SIG-M5 treated with dmso at 0.1 percent for 504 hours (cell line): Measurements from ENCODE around the gene AJAP1.

Experiments
- DNase-seq: peaks from one replicate; lab custom pipeline; 2025; ENCODE audit not compliant: unreplicated experiment; lab: John Stamatoyannopoulos, UW

AJAP1 gene

GRCh38 chr1:4801192-4801924 lies 146.9 kb downstream of the AJAP1 start:
- DNase-seq = no peak

GRCh38 chr1:4802024-4802423 lies 147.6 kb downstream of the AJAP1 start:
- no peak for DNase-seq

DNA sequence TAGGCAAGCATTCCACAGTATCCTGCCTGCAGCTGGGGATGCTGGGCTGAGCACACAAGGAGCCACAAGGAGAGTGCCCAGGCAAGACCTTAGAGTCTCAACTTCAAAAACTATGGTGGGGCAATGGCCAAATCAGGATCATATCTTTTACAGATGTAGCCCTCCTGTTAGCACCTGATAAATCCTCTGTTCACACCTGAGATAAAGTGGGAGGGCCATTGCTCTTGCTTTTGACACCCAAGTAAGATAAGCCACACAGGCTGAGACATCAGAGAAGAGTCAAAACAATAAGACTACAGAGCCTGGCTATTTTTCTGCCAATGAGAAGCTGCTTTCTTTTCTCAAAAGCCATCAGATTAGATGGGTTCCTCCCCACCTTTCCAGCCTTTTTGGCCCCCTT lies 148.9 kb downstream of the AJAP1 start:
- DNase-seq = no peak

DNA sequence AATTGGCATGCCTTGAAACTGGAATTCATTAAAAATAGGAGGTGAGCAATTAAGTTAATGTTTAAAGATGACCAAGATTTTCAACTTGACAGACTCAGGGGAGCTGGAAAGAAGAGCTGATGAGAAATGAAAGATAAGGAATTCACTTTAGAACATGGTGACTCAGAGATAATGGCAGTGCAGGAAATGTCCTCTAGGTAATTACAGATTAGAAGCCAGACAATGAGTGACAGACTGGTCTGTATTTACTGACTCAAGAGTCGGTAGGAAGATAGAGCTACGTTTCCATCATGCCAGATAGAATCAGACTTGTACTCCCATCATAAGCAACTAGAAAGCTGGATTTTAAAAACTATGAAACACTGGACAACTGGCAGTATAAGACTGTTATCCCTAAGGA lies 151.6 kb downstream of the AJAP1 start:
- DNase-seq = no peak

DNA sequence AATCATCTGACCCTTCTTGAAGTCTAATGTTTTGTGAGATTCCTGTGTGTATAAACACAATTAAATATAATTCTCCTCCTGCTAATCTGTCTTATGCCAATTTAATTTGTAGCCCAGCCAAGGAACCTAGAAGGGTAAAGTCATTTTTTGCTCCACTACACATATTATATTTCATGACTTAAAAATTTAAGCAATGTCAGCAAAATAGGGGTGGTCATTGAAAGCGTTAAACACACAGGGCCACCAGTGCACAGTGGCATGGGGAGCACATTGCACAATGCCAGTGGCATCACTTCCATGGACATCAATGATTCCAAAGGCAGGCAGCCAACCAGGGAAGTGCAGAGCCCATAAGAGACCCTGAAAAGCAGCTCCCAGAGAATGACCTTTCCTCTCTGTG lies 166.1 kb downstream of the AJAP1 start:
- DNase-seq = no peak

DNA sequence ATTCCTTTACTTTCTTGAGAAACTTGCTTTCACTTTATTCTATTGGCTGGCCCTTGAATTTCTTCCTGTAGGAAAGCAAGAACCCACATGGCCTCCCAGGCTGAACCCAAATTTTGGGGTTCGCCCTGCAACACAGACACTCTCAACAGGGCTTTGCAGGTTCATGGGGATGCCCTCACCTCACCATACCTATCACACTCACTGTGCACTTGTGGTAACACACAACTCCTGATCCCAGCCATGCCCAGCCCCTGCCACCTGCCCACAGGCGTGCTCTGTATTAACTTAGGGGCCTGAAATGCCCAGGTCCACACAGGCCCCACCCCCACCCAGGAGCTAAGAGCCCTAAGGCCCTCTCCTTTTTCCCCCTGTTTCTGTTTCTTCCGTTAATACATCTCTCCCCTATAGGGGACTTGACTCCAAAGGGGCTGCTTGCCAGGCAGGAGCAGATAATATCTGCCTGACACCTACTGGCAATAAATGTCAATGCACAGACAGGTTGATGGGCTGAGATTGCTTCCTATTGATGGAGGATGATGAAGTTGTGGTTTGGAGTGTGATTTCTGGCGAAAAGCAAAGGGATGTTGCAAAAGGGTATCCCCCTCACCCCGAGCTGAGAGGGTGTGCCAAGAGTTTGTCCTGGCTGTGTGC lies 171.5 kb downstream of the AJAP1 start:
- no peak for DNase-seq

DNA sequence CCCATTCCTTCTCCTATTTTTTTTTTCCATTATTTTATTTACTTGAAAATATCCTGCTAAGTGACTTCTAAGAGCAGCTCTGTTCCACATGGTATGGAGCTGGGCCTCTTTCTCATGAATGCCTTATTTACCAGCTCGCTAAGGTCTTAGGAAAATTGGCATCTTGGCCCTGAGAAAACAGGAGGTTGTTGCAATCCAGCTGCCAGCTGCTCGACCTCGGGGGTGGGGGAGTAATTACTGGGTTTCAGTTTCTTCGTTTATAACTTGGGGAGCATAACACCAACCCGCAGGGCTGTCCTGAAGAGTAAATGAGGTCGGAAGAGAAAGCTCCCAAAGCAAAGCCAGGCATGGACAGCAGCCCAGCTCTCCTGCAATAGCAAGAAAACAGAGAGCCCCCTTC lies 176.3 kb downstream of the AJAP1 start:
- DNase-seq = no peak

GRCh38 chr1:4836574-4836973 lies 182.2 kb downstream of the AJAP1 start:
- DNase-seq = no peak

GRCh38 chr1:4837031-4837600 lies 182.7 kb downstream of the AJAP1 start:
- no peak for DNase-seq

- no peak for DNase-seq
Measured at GRCh38 chr1:4837752-4838151, 183.3 kb downstream of the AJAP1 start.

- DNase-seq = no peak
Measured at GRCh38 chr1:4838231-4838630, 183.8 kb downstream of the AJAP1 start.
